SHP77 (cell line): ENCODE measurements around the gene ZCCHC4.

Experiments used
- DNase-seq, 2 experiments: peaks; one replicate each; lab custom pipeline; 2025; lab: John Stamatoyannopoulos, UW

ZCCHC4 gene

GRCh38 chr4:25377572-25378436, 65.2 kb downstream of the ZCCHC4 start:
- DNase-seq, result no peak

- DNase-seq, result peak in 1 of 2 experiments; percentile 3
Observed at GRCh38 chr4:25378437-25378743, 65.8 kb downstream of the ZCCHC4 start.

GRCh38 chr4:25379591-25379990, 67.0 kb downstream of the ZCCHC4 start:
- DNase-seq, result no peak

GRCh38 chr4:25383647-25384046, 71.1 kb downstream of the ZCCHC4 start:
- no peak for DNase-seq

- DNase-seq, result no peak
Observed at GRCh38 chr4:25386926-25387325, 74.4 kb downstream of the ZCCHC4 start.

- DNase-seq, result no peak
Observed at GRCh38 chr4:25397305-25397704, 84.7 kb downstream of the ZCCHC4 start.

GRCh38 chr4:25399510-25399909, 86.9 kb downstream of the ZCCHC4 start:
- no peak for DNase-seq

- DNase-seq, result no peak
Observed at GRCh38 chr4:25401066-25401465, 88.5 kb downstream of the ZCCHC4 start.

GRCh38 chr4:25402521-25402920, 89.9 kb downstream of the ZCCHC4 start:
- no peak for DNase-seq

GRCh38 chr4:25403699-25404098, 91.1 kb downstream of the ZCCHC4 start:
- DNase-seq, result no peak

GRCh38 chr4:25405453-25405852, 92.9 kb downstream of the ZCCHC4 start:
- DNase-seq, result no peak

- no peak for DNase-seq
Observed at GRCh38 chr4:25406081-25406692, 93.6 kb downstream of the ZCCHC4 start.

GRCh38 chr4:25410820-25411529, 98.4 kb downstream of the ZCCHC4 start:
- DNase-seq, result peak in 1 of 2 experiments; percentile 1

GRCh38 chr4:25413261-25413660, 100.7 kb downstream of the ZCCHC4 start:
- no peak for DNase-seq

GRCh38 chr4:25417014-25417413, 104.4 kb downstream of the ZCCHC4 start:
- no peak for DNase-seq
